Epithelial cell of proximal tubule (primary cell): ENCODE results near the gene ECI1. TPM values are rescaled to one million over a fixed set of nuclear protein-coding genes. Genes with fewer than 3 reads are reported as not detected.

Source experiments
- DNase-seq: peaks from one replicate; pipeline ENCODE4 v3.0.0-alpha.2; 2011; ENCODE audit warnings: low read depth
- H3K4me3 ChIP-seq: 2 replicates; pipeline ENCODE4 v1.5.1; 2011; ENCODE audit warnings: low read depth, mild to moderate bottlenecking, low read length
- total RNA-seq: library from RNA; depleted of rRNA; stranded (reverse); fragments of >200 nt; gene quantifications from 2 replicates; pipeline ENCODE4 v1.2.3, GENCODE V29; 2015
- TF ChIP-seq, protein P1 (sequence below): conservative IDR thresholded peaks from 2 replicates; pipeline ENCODE4 v1.5.1; 2012; ENCODE audit warnings: low read depth, mild to moderate bottlenecking, low read length

Gene ECI1
- total RNA-seq, 1 donor from 2014 or later = 94.6 TPM

DNA sequence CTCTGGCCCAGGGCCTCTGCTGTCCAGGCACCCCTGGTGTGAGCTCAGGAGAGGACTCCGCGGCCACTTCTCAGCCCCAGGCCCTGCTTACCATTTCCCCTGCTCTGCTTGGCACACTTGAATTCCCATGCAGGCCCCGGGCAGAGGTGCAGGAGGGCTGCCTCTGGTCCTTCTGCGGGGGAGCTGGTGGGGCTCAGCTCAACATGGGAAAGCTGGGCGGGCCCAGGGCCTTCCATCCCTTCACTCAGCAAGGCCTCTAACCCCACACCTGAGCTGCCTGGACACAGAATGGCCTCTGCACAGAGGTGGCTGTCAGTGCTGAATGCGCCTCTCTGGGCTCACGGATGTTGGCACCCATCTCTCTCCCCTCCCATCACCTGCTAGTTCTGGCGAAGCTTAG lies 29.1 kb upstream of the ECI1 start:
- TF ChIP-seq, protein P1, sequence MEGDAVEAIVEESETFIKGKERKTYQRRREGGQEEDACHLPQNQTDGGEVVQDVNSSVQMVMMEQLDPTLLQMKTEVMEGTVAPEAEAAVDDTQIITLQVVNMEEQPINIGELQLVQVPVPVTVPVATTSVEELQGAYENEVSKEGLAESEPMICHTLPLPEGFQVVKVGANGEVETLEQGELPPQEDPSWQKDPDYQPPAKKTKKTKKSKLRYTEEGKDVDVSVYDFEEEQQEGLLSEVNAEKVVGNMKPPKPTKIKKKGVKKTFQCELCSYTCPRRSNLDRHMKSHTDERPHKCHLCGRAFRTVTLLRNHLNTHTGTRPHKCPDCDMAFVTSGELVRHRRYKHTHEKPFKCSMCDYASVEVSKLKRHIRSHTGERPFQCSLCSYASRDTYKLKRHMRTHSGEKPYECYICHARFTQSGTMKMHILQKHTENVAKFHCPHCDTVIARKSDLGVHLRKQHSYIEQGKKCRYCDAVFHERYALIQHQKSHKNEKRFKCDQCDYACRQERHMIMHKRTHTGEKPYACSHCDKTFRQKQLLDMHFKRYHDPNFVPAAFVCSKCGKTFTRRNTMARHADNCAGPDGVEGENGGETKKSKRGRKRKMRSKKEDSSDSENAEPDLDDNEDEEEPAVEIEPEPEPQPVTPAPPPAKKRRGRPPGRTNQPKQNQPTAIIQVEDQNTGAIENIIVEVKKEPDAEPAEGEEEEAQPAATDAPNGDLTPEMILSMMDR = no peak
- no peak for DNase-seq
- H3K4me3 ChIP-seq = no peak overlapping the region

GRCh38 chr16:2278956-2279800 lies 27.8 kb upstream of the ECI1 start:
- TF ChIP-seq, protein P1 = no peak
- DNase-seq = no peak
- no peak overlapping the region for H3K4me3 ChIP-seq

GRCh38 chr16:2278272-2278608 lies 26.9 kb upstream of the ECI1 start:
- TF ChIP-seq, protein P1 = peak; percentile 10
- no peak overlapping the region for H3K4me3 ChIP-seq
- DNase-seq = no peak

DNA sequence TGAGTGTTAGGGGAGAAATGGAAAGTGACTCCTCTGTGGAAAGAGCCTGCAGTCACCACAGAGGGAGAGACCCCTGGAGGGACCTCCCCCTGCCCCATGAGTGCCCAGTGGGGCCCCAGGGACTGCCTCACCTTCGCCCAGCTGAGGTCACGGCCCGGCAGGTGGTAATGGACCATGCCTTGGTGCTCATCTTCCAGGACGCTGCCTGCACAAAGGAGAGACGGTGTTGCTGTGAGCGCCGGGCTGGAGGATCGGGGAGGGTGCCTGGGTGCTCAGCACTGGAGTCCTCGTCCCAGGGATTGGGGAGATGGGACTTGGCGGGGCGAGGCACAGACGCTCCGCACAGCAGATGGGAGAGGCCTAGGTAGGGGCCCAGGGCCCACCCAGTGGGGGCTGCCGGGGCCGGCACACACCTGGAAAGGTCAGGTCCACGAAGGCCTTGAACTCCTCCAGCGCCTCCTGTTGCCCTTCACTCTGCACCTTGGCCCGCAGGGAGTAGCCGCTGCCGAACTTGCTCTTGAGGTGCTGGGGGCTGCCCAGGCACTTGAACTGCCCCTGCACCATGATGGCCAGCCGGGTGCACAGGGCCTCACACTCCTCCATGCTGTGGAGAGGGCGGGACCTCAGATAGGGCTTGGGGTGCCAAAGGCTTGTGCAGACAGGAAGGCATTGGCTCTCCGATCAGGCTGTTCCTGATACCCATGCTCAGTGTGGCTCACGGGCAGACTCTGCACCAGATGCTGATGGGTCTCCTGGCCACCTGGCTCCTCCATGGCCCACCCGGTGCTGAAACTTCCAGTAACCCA lies 26.3 kb upstream of the ECI1 start:
- TF ChIP-seq, protein P1 = no peak
- DNase-seq = no peak
- no peak overlapping the region for H3K4me3 ChIP-seq

- TF ChIP-seq, protein P1 = no peak
Measured at GRCh38 chr16:2276368-2277195, 25.2 kb upstream of the ECI1 start.

GRCh38 chr16:2275476-2276367 lies 24.3 kb upstream of the ECI1 start:
- DNase-seq = no peak
- H3K4me3 ChIP-seq = no peak overlapping the region
- TF ChIP-seq, protein P1 = no peak

More at GRCh38 chr16:2276368-2277195, 25.2 kb upstream of the ECI1 start:
- no peak for DNase-seq
- H3K4me3 ChIP-seq = no peak overlapping the region
